OCI-LY3 (cell line): ENCODE measurements around the gene PDZK1IP1.

ENCODE experiments used
- H2AFZ ChIP-seq: fragments of 200-600, 300-600 bp; shearing (Covaris generic); 2 replicates; pipeline ENCODE4 v1.6.0; 2014; ENCODE audit warnings: antibody characterized with exemption, low read depth, low read length
- H3K27ac ChIP-seq: fragments of 200-600, 300-600 bp; sonication (generic); 2 replicates; pipeline ENCODE4 v1.5.1; 2014; ENCODE audit warnings: mild to moderate bottlenecking, low read length, moderate library complexity, mixed read lengths
- H3K27me3 ChIP-seq: fragments of 200-600, 300-600 bp; sonication (generic); 2 replicates; pipeline ENCODE4 v1.6.1; 2014; ENCODE audit warnings: low read depth, low read length, mixed read lengths
- H3K36me3 ChIP-seq: fragments of 200-600, 300-600 bp; sonication (generic); replicated peaks from 2 replicates; pipeline ENCODE3; 2014; ENCODE audit warnings: low read depth, low read length, mixed read lengths
- H3K4me1 ChIP-seq: fragments of 300-600, 200-600 bp; sonication (generic); 2 replicates; pipeline ENCODE4 v1.6.1; 2014; ENCODE audit warnings: low read length, mixed read lengths
- H3K4me2 ChIP-seq: fragments of 200-600, 300-600 bp; sonication (generic); 2 replicates; pipeline ENCODE4 v1.6.1; 2014; ENCODE audit warnings: low read length, mixed read lengths
- H3K4me3 ChIP-seq: fragments of 300-600, 200-600 bp; sonication (generic); 2 replicates; pipeline ENCODE4 v1.5.1; 2014; ENCODE audit warnings: antibody characterized with exemption, mild to moderate bottlenecking, low read length, moderate library complexity
- H3K79me2 ChIP-seq: fragments of 300-600, 200-600 bp; shearing (Covaris generic); 2 replicates; pipeline ENCODE4 v1.6.1; 2014; ENCODE audit warnings: mild to moderate bottlenecking, low read length, mixed read lengths
- H3K9ac ChIP-seq: fragments of 300-600, 200-600 bp; shearing (Covaris generic); 2 replicates; pipeline ENCODE4 v1.6.0; 2014; ENCODE audit warnings: mild to moderate bottlenecking, low read length, moderate library complexity
- H3K9me3 ChIP-seq: fragments of 200-600, 300-600 bp; shearing (Covaris generic); 2 replicates; pipeline ENCODE4 v1.6.1; 2014; ENCODE audit warnings: low read length, mixed read lengths; ENCODE audit not compliant: insufficient read depth
- H4K20me1 ChIP-seq: fragments of 200-600, 300-600 bp; sonication (generic); 2 replicates; pipeline ENCODE4 v1.6.1; 2016; ENCODE audit warnings: low read length, mixed read lengths; ENCODE audit not compliant: insufficient read depth
- CTCF ChIP-seq: fragments of 200-600, 300-600 bp; sonication (generic); IDR thresholded peaks from 2 replicates; pipeline ENCODE4 v1.5.1; 2014; ENCODE audit warnings: antibody characterized with exemption, low read length, low read depth
- EZH2phosphoT487 ChIP-seq: fragments of 200-600 bp; shearing (Covaris generic); IDR thresholded peaks from 2 replicates; pipeline ENCODE4 v1.6.1; 2018; ENCODE audit warnings: antibody characterized with exemption, mixed run types, low read depth

PDZK1IP1 gene

GRCh38 chr1:47224676-47225399 is 35.0 kb upstream of the PDZK1IP1 start:
- Histone ChIP-seq H3K4me1 (no peaks in the 10 kb centered on the region), H4K20me1 (no peaks in the 10 kb centered on the region), H3K27ac (no peak overlapping the region), H3K9ac (no peak overlapping the region), H3K36me3 (no peaks in the 10 kb centered on the region), H3K9me3 (no peaks in the 10 kb centered on the region), H3K79me2 (no peaks in the 10 kb centered on the region), H2AFZ (no peak overlapping the region), H3K4me2 (no peak overlapping the region), H3K27me3 (no peaks in the 10 kb centered on the region), H3K4me3 (no peak overlapping the region)
- TF ChIP-seq CTCF, result no peak
- no peak for TF ChIP-seq EZH2phosphoT487

- H3K9ac ChIP-seq, result no peak overlapping the region
- no peaks in the 10 kb centered on the region for H3K4me1 ChIP-seq
- H3K79me2 ChIP-seq, result no peaks in the 10 kb centered on the region
- no peak overlapping the region for H3K4me3 ChIP-seq
- H3K27me3 ChIP-seq, result no peaks in the 10 kb centered on the region
- H3K9me3 ChIP-seq, result no peaks in the 10 kb centered on the region
- H3K4me2 ChIP-seq, result no peak overlapping the region
- no peak overlapping the region for H2AFZ ChIP-seq
- TF ChIP-seq EZH2phosphoT487 (no peak), CTCF (no peak)
- H3K36me3 ChIP-seq, result no peaks in the 10 kb centered on the region
- no peaks in the 10 kb centered on the region for H4K20me1 ChIP-seq
- no peak overlapping the region for H3K27ac ChIP-seq
These were observed 34.3 kb upstream of the PDZK1IP1 start for GRCh38 chr1:47223921-47224675.

GRCh38 chr1:47223174-47223920 is 33.5 kb upstream of the PDZK1IP1 start:
- H3K4me3 ChIP-seq, result no peak overlapping the region
- TF ChIP-seq EZH2phosphoT487 (no peak), CTCF (no peak)
- H3K4me2 ChIP-seq, result no peak overlapping the region

GRCh38 chr1:47222476-47222875 is 32.6 kb upstream of the PDZK1IP1 start:
- H3K9me3 ChIP-seq, result no peaks in the 10 kb centered on the region
- H3K27me3 ChIP-seq, result no peaks in the 10 kb centered on the region
- no peak overlapping the region for H3K4me3 ChIP-seq
- no peaks in the 10 kb centered on the region for H3K36me3 ChIP-seq
- no peaks in the 10 kb centered on the region for H4K20me1 ChIP-seq
- H3K4me2 ChIP-seq, result no peak overlapping the region
- H3K9ac ChIP-seq, result no peak overlapping the region
- TF ChIP-seq CTCF (no peak), EZH2phosphoT487 (no peak)
- no peaks in the 10 kb centered on the region for H3K4me1 ChIP-seq
- H3K27ac ChIP-seq, result no peak overlapping the region
- H2AFZ ChIP-seq, result no peak overlapping the region
- H3K79me2 ChIP-seq, result no peaks in the 10 kb centered on the region

More at GRCh38 chr1:47223174-47223920, 33.5 kb upstream of the PDZK1IP1 start:
- no peak overlapping the region for H2AFZ ChIP-seq
- H3K36me3 ChIP-seq, result no peaks in the 10 kb centered on the region
- H4K20me1 ChIP-seq, result no peaks in the 10 kb centered on the region
- no peaks in the 10 kb centered on the region for H3K9me3 ChIP-seq
- no peak overlapping the region for H3K9ac ChIP-seq
- H3K27ac ChIP-seq, result no peak overlapping the region
- no peaks in the 10 kb centered on the region for H3K79me2 ChIP-seq
- no peaks in the 10 kb centered on the region for H3K4me1 ChIP-seq
- H3K27me3 ChIP-seq, result no peaks in the 10 kb centered on the region
